Mucosa of descending colon (tissue), 3 donors: ENCODE results near the gene SDC3. TPM values are rescaled to one million over a fixed set of nuclear protein-coding genes. Genes with fewer than 3 reads are reported as not detected.

ENCODE experiments used
- ATAC-seq: fragments of 200-7000 bp; cut with Tn5 transposase; one replicate; pipeline ENCODE4 v1.9.1; 2020; ENCODE audit warnings: mild to moderate bottlenecking, moderate library complexity
- DNase-seq, 3 donors: peaks; one replicate each; pipeline ENCODE4 v3.0.0-alpha.2; 2020
- H3K36me3 ChIP-seq: fragments of 200-600 bp; one replicate; pipeline ENCODE4 v1.8.0; 2021; ENCODE audit warnings: low read depth, mild to moderate bottlenecking
- H3K4me1 ChIP-seq: fragments of 200-600 bp; one replicate; pipeline ENCODE4 v1.8.0; 2021; ENCODE audit warnings: low read depth, mild to moderate bottlenecking
- H3K4me3 ChIP-seq: fragments of 200-600 bp; one replicate; pipeline ENCODE4 v1.8.0; 2021; ENCODE audit warnings: mild to moderate bottlenecking
- H3K9me3 ChIP-seq: fragments of 200-600 bp; one replicate; pipeline ENCODE4 v1.8.0; 2021; ENCODE audit warnings: mild to moderate bottlenecking
- CTCF ChIP-seq: fragments of 200-600 bp; IDR thresholded peaks from one replicate; pipeline ENCODE4 v1.8.0; 2022; ENCODE audit warnings: antibody characterized with exemption, mild to moderate bottlenecking
- intact Hi-C, 2 donors: fragments of 100-400 bp; cut with DNase I in 1 of 2; cut with micrococcal nuclease in 1 of 2; formaldehyde crosslinking; loops; one replicate each; pipeline versions ENCODE4 v1.11.0 to v1.11.1; 2022; cut with DNase I, micrococcal nuclease
- total RNA-seq, 3 donors: library from RNA; stranded (reverse); fragmentation: NEBNext Ultra II Directional in 2 of 3; extraction: Animal tissue kit (Norgen Biotek cat#: 25700) in 2 of 3; gene quantifications; one replicate each; pipeline versions ENCODE4 v1.2.1 to v1.2.4, GENCODE V29; 2021 to 2023
- donor health status: DM: no; HTN: no; CAD: no; lungs with moderate emphysema.
- donor health status: DM: no; HTN: no; CAD: no.
- donor health status: DM: no; HTN: yes; CAD: no.

Gene SDC3
- total RNA-seq, 3 donors from 2014 or later = 9.8 to 81.6 (median 17.2) TPM

- Histone ChIP-seq H3K9me3 (no peaks in the 10 kb centered on the region), H3K36me3 (no peaks in the 10 kb centered on the region), H3K4me3 (no peak overlapping the region), H3K4me1 (no peaks in the 10 kb centered on the region)
- no peak for TF ChIP-seq CTCF
- intact Hi-C loops = no loop called here
- ATAC-seq (no peak), DNase-seq (no peak)
Observed at GRCh38 chr1:30885570-30886522, 22.7 kb downstream of the SDC3 start.

- TF ChIP-seq CTCF = no peak
- intact Hi-C loops = no loop called here
- no peaks in the 10 kb centered on the region for H3K9me3 ChIP-seq
- H3K4me1 ChIP-seq = no peaks in the 10 kb centered on the region
- no peak for ATAC-seq
- H3K36me3 ChIP-seq = no peaks in the 10 kb centered on the region
- H3K4me3 ChIP-seq = no peak overlapping the region
- DNase-seq = no peak
Observed at GRCh38 chr1:30884723-30885122, 23.8 kb downstream of the SDC3 start.

- intact Hi-C loops = no loop called here
- Histone ChIP-seq H3K36me3 (no peaks in the 10 kb centered on the region), H3K4me1 (no peaks in the 10 kb centered on the region), H3K9me3 (no peaks in the 10 kb centered on the region), H3K4me3 (no peak overlapping the region)
- DNase-seq (no peak), ATAC-seq (no peak)
- TF ChIP-seq CTCF = no peak
Observed at GRCh38 chr1:30883389-30884172, 25.0 kb downstream of the SDC3 start.

- Histone ChIP-seq H3K36me3 (no peaks in the 10 kb centered on the region), H3K9me3 (no peaks in the 10 kb centered on the region), H3K4me3 (no peak overlapping the region), H3K4me1 (no peaks in the 10 kb centered on the region)
- DNase-seq = no peak
- ATAC-seq = no peak
- TF ChIP-seq CTCF = no peak
- intact Hi-C loops = no loop called here
Observed at GRCh38 chr1:30882678-30883388, 25.7 kb downstream of the SDC3 start.

GRCh38 chr1:30881319-30882181 lies 27.0 kb downstream of the SDC3 start:
- TF ChIP-seq CTCF = no peak
- no peak for DNase-seq

More at GRCh38 chr1:30881319-30882181, 27.0 kb downstream of the SDC3 start:
- H3K4me3 ChIP-seq = no peak overlapping the region
- H3K36me3 ChIP-seq = no peaks in the 10 kb centered on the region
- ATAC-seq = peak; percentile 15
- peaks cover 2% of the 10 kb centered on the region for H3K4me1 ChIP-seq
- H3K9me3 ChIP-seq = no peaks in the 10 kb centered on the region
- intact Hi-C loops = no loop called here
